GM12878 (cell line): ENCODE data around the gene IFT25. TPM values are rescaled to one million over a fixed set of nuclear protein-coding genes. Genes with fewer than 3 reads are reported as not detected.

Experiments
- ATAC-seq: fragments of 200-7000 bp; cut with Tn5 transposase; 3 replicates; pipeline ENCODE4 v1.9.1; 2020; ENCODE audit warnings: mild to moderate bottlenecking, moderate library complexity
- BruUV-seq: library from RNA; stranded (reverse); fragments of 400-500 nt; replicated peaks from 2 replicates; lab custom pipeline; 2021; lab: Mats Ljungman, UMichigan
- CTCF ChIA-PET: fragments of 300-600 bp; sonication (Branson Sonifier 250); formaldehyde crosslinking; extraction: SDS; loops from one replicate; lab custom pipeline; 2021; ENCODE audit warnings: inconsistent platforms; lab: Yijun Ruan, JAX
- POLR2A ChIA-PET: fragments of 350-600 bp; formaldehyde crosslinking; extraction: SDS; loops from one replicate; lab custom pipeline; 2021; ENCODE audit warnings: inconsistent platforms; lab: Charles Lee
- RAD21 ChIA-PET: fragments of 300-600 bp; sonication (Branson Sonifier 250); formaldehyde crosslinking; loops from one replicate; lab custom pipeline; 2023; ENCODE audit warnings: antibody characterized with exemption; ENCODE audit not compliant: unreplicated experiment; lab: Charles Lee
- SMC1A ChIA-PET: fragments of 300-600 bp; sonication (Branson Sonifier 250); formaldehyde crosslinking; loops from one replicate; lab custom pipeline; 2023; ENCODE audit not compliant: unreplicated experiment, uncharacterized antibody; lab: Charles Lee
- DNase-seq: peaks from one replicate; pipeline ENCODE4 v3.0.0-alpha.2; 2011; ENCODE audit warnings: low read depth, low spot score
- FAIRE-seq: peaks from 3 replicates; lab custom pipeline; 2011; peaks lifted over from hg19 to GRCh38; lab: Jason Lieb, UNC
- H2AFZ ChIP-seq: 2 replicates; pipeline ENCODE4 v1.6.0; 2011; ENCODE audit warnings: low read depth, low read length, control low read depth; ENCODE audit not compliant: control insufficient read depth
- H3K27ac ChIP-seq: 2 replicates; pipeline ENCODE4 v1.5.1; 2011; ENCODE audit warnings: control low read depth; ENCODE audit not compliant: control insufficient read depth, insufficient read depth
- H3K27me3 ChIP-seq, 2 experiments: replicated peaks in 1 of 2; 2 replicates each; pipeline versions ENCODE4 v1.6.0 to v1.6.1; 2011; ENCODE audit warnings: low read length in 1 of 2; ENCODE audit not compliant: control insufficient read depth in 2 of 2, insufficient read depth in 2 of 2
- H3K36me3 ChIP-seq, 2 experiments: 2 replicates each; pipeline ENCODE4 v1.5.1; 2011; ENCODE audit warnings: low read length in 1 of 2; ENCODE audit not compliant: control insufficient read depth in 2 of 2, insufficient read depth in 2 of 2
- H3K4me1 ChIP-seq: 2 replicates; pipeline ENCODE4 v1.6.1; 2011; ENCODE audit warnings: mild to moderate bottlenecking, low read length, moderate library complexity, mixed read lengths; ENCODE audit not compliant: control insufficient read depth, insufficient read depth
- H3K4me2 ChIP-seq: 2 replicates; pipeline ENCODE4 v1.6.0; 2011; ENCODE audit warnings: control low read depth; ENCODE audit not compliant: control insufficient read depth, insufficient read depth
- H3K4me3 ChIP-seq: fragments of 200-600 bp; sonication (generic); 2 replicates; pipeline ENCODE4 v1.5.1; 2016
- H3K79me2 ChIP-seq: 2 replicates; pipeline ENCODE4 v1.6.0; 2011; ENCODE audit warnings: low read length; ENCODE audit not compliant: control insufficient read depth, insufficient read depth
- H3K9ac ChIP-seq: 2 replicates; pipeline ENCODE4 v1.8.0; 2011; ENCODE audit warnings: low read length, control low read depth, mixed read lengths; ENCODE audit not compliant: control insufficient read depth, insufficient read depth
- H3K9me3 ChIP-seq: replicated peaks from 3 replicates; pipeline ENCODE4 v1.5.1; 2011; ENCODE audit warnings: mild to moderate bottlenecking, low read length; ENCODE audit not compliant: control insufficient read depth, insufficient read depth
- H4K20me1 ChIP-seq: 2 replicates; pipeline ENCODE4 v1.6.0; 2011; ENCODE audit not compliant: control insufficient read depth, insufficient read depth
- ATF3 ChIP-seq: IDR thresholded peaks from 2 replicates; pipeline ENCODE4 v1.6.1; 2011; ENCODE audit warnings: low read depth, mild to moderate bottlenecking, low read length, moderate library complexity, borderline replicate concordance; ENCODE audit errors: extremely low read depth
- CEBPZ ChIP-seq: fragments of 150-350 bp; IDR thresholded peaks from 2 replicates; pipeline ENCODE4 v1.6.1; 2016; ENCODE audit warnings: low read depth, low read length
- HDAC2 ChIP-seq: fragments of 200-600 bp; sonication (generic); IDR thresholded peaks from 2 replicates; pipeline ENCODE4 v1.6.1; 2017
- IKZF1 ChIP-seq: fragments of 450-650 bp; conservative IDR thresholded peaks from 2 replicates; pipeline ENCODE4 v1.6.1; 2017; ENCODE audit warnings: antibody characterized with exemption, mild to moderate bottlenecking
- PRDM15 ChIP-seq: fragments of 450-650 bp; formaldehyde crosslinking; IDR thresholded peaks from 2 replicates; pipeline ENCODE4 v1.4.0; 2020; ENCODE audit warnings: mild to moderate bottlenecking, moderate library complexity
- SIX5 ChIP-seq: IDR thresholded peaks from 2 replicates; pipeline ENCODE4 v1.6.1; 2011; ENCODE audit warnings: mild to moderate bottlenecking, low read depth, low read length, moderate library complexity; ENCODE audit not compliant: severe bottlenecking
- SP1 ChIP-seq: IDR thresholded peaks from one replicate; pipeline ENCODE4 v1.6.1; 2011; ENCODE audit warnings: low read depth, low read length
- WRNIP1 ChIP-seq: IDR thresholded peaks from 2 replicates; pipeline ENCODE4 v1.6.1; 2011; ENCODE audit warnings: low read depth, low read length, improper control_type of control experiment, borderline replicate concordance
- ZNF687 ChIP-seq: fragments of 450-650 bp; IDR thresholded peaks from 2 replicates; pipeline ENCODE4 v1.6.1; 2017; ENCODE audit warnings: mild to moderate bottlenecking, moderate library complexity
- ZSCAN29 ChIP-seq: fragments of 450-650 bp; IDR thresholded peaks from 2 replicates; pipeline ENCODE4 v1.6.1; 2017; ENCODE audit warnings: mild to moderate bottlenecking, moderate library complexity
- WGBS: methylation state at CpG from one replicate; pipeline ENCODE4 v1.1.6; 2016; ENCODE audit warnings: low lambda C conversion rate; ENCODE audit not compliant: insufficient replicate concordance, insufficient coverage; ENCODE audit errors: missing lambda C conversion rate; 5-methylcytosine and 5-hydroxymethylcytosine counted together
- in situ Hi-C: fragments of 300-500 bp; cut with MboI; formaldehyde crosslinking; loops from 9 replicates; pipeline ENCODE4 v1.14.3; 2018; ENCODE audit warnings: mixed read lengths
- intact Hi-C: fragments of 100-400 bp; cut with micrococcal nuclease; formaldehyde crosslinking; loops from one replicate; pipeline ENCODE4 v1.14.2; 2022; ENCODE audit not compliant: unreplicated experiment
- polyA plus RNA-seq, 11 experiments: library from polyadenylated mRNA; depleted of rRNA in 4 of 11; unstranded in 6 of 11; stranded (reverse) in 5 of 11; fragments of >200 nt; fragmentation: Nextera tagmentation in 4 of 11; fragmentation: Illumina TruSeq in 1 of 11; extraction: Ambion mirVana in 4 of 11; extraction: Trizol in 1 of 11; gene quantifications; 1 replicate in 1 of 11; 2 replicates in 10 of 11; pipeline versions ENCODE4 v1.2.1 to v1.2.3, GENCODE V29; 2011 to 2016; ENCODE audit warnings: inconsistent platforms in 2 of 11, missing spikeins in 2 of 11, low read depth in 1 of 11
- total RNA-seq, 4 experiments: library from RNA; depleted of rRNA in 3 of 4; stranded (reverse); fragments of >200 nt in 3 of 4; fragmentation: Illumina TruSeq in 1 of 4; extraction: Trizol in 1 of 4; gene quantifications; 2 replicates each; pipeline versions ENCODE4 v1.2.1 to v1.2.3, GENCODE V29; 2013 to 2021

The IFT25 gene
- total and polyA plus RNA-seq, 10 of the 15 experiments (the other 5 are each of a cell fraction or from before 2014, with no cell fraction given): 55.7 to 242 (median 131) TPM

GRCh38 chr1:53992085-53992874, 46.8 kb upstream of the IFT25 start:
- no peaks in the 10 kb centered on the region for H3K4me1 ChIP-seq
- H3K36me3 ChIP-seq: no peaks in the 10 kb centered on the region
- H4K20me1 ChIP-seq: no peaks in the 10 kb centered on the region
- no peak overlapping the region for H2AFZ ChIP-seq
- intact Hi-C loops (no loop called here), in situ Hi-C loops (no loop called here)
- POLR2A ChIA-PET: no interaction called here
- H3K79me2 ChIP-seq: no peaks in the 10 kb centered on the region
- DNase-seq: no peak
- no TSS peak for BruUV-seq
- SMC1A ChIA-PET: interaction anchor here (1.0 kb wide), 1 partner anchor 56 kb away, joined by 3 read pairs; no protein-coding TSS in a partner anchor
- H3K4me3 ChIP-seq: no peak overlapping the region
- no peaks in the 10 kb centered on the region for H3K27me3 ChIP-seq
- CTCF ChIA-PET: interaction anchor here (0.5 to 1.3 kb wide), 2 partner anchors 9 to 394 kb away, joined by 3 read pairs; no protein-coding TSS in a partner anchor
- no peak for FAIRE-seq
- RAD21 ChIA-PET: no interaction called here
- H3K27ac ChIP-seq: no peak overlapping the region
- H3K9ac ChIP-seq: no peak overlapping the region
- no peak overlapping the region for H3K4me2 ChIP-seq
- TF ChIP-seq SIX5 (no peak), SP1 (no peak), CEBPZ (no peak), ATF3 (no peak), PRDM15 (CRISPR knock-in tag) (no peak), ZSCAN29 (no peak), HDAC2 (no peak), ZNF687 (no peak), WRNIP1 (no peak), IKZF1 (no peak)
- peaks cover 2% of the 10 kb centered on the region; the same call in 1 of the 3 replicates for H3K9me3 ChIP-seq
- WGBS: 9% methylated on average over 4 of the region's 4 CpGs
- ATAC-seq: no peak
